Caco-2 (cell line): Measurements from ENCODE around the gene PGLYRP3. TPM values are rescaled to one million over a fixed set of nuclear protein-coding genes. Genes with fewer than 3 reads are reported as not detected.

ENCODE experiments used
- BruUV-seq: library from RNA; stranded (reverse); fragments of 400-500 nt; replicated peaks from 2 replicates; lab custom pipeline; 2021; lab: Mats Ljungman, UMichigan
- CTCF ChIA-PET: fragments of 300-600 bp; sonication (Branson Sonifier 250); formaldehyde crosslinking; loops from one replicate; lab custom pipeline; 2022; ENCODE audit warnings: antibody characterized with exemption; lab: Charles Lee
- POLR2A ChIA-PET: fragments of 300-600 bp; sonication (Branson Sonifier 250); formaldehyde crosslinking; loops from one replicate; lab custom pipeline; 2022; ENCODE audit warnings: antibody characterized with exemption; lab: Charles Lee
- DNase-seq, 2 experiments: peaks; one replicate each; pipeline versions ENCODE4 v3.0.0 to v3.0.0-alpha.2; 2020 to 2022
- H3K27me3 ChIP-seq: replicated peaks from 2 replicates; pipeline ENCODE4 v1.6.0; 2011; ENCODE audit warnings: low read length; ENCODE audit not compliant: control insufficient read depth, insufficient read depth
- H3K36me3 ChIP-seq: 2 replicates; pipeline ENCODE4 v1.5.1; 2011; ENCODE audit warnings: low read length; ENCODE audit not compliant: control insufficient read depth, insufficient read depth
- H3K4me1 ChIP-seq: fragments of 250-450 bp; sonication (Bioruptor Pico); 2 replicates; pipeline ENCODE4 v1.5.1; 2020; ENCODE audit warnings: mild to moderate bottlenecking
- H3K4me3 ChIP-seq: 2 replicates; pipeline ENCODE4 v1.5.1; 2011; ENCODE audit warnings: low read depth, mild to moderate bottlenecking, control low read depth, low read length
- H3K9me3 ChIP-seq: fragments of 250-450 bp; sonication (Bioruptor Pico); 2 replicates; pipeline ENCODE4 v1.5.1; 2020; ENCODE audit warnings: mild to moderate bottlenecking, moderate library complexity
- H3K27ac Mint-ChIP-seq: one replicate; pipeline ENCODE4 v1.8.0; 2022; ENCODE audit warnings: mixed read lengths; ENCODE audit not compliant: unreplicated experiment
- H3K27me3 Mint-ChIP-seq: one replicate; pipeline ENCODE4 v1.8.0; 2022; ENCODE audit warnings: mixed read lengths; ENCODE audit not compliant: insufficient read depth, unreplicated experiment
- H3K36me3 Mint-ChIP-seq: one replicate; pipeline ENCODE4 v1.8.0; 2022; ENCODE audit warnings: mild to moderate bottlenecking, mixed read lengths; ENCODE audit not compliant: insufficient read depth, unreplicated experiment
- H3K4me1 Mint-ChIP-seq: one replicate; pipeline ENCODE4 v1.8.0; 2022; ENCODE audit warnings: low read depth, mixed read lengths; ENCODE audit not compliant: unreplicated experiment
- H3K4me3 Mint-ChIP-seq: one replicate; pipeline ENCODE4 v1.8.0; 2022; ENCODE audit warnings: mild to moderate bottlenecking, moderate library complexity, mixed read lengths; ENCODE audit not compliant: unreplicated experiment
- H3K9me3 Mint-ChIP-seq: one replicate; pipeline ENCODE4 v1.8.0; 2022; ENCODE audit warnings: mixed read lengths; ENCODE audit not compliant: unreplicated experiment
- CTCF ChIP-seq, 2 experiments: fragments of 200-600 bp in 1 of 2; IDR thresholded peaks; 1 replicate in 1 of 2; 2 replicates in 1 of 2; pipeline versions ENCODE4 v1.5.1 to v1.8.0; 2011 to 2022; ENCODE audit warnings: antibody characterized with exemption in 1 of 2, control low read depth in 1 of 2, inconsistent platforms in 1 of 2, low read depth in 1 of 2, low read length in 1 of 2, mild to moderate bottlenecking in 1 of 2, moderate library complexity in 1 of 2; ENCODE audit not compliant: insufficient read depth in 1 of 2, severe bottlenecking in 1 of 2, unreplicated experiment in 1 of 2
- intact Hi-C: fragments of 100-400 bp; cut with micrococcal nuclease; formaldehyde crosslinking; loops from one replicate; pipeline ENCODE4 v1.10.0; 2022; ENCODE audit not compliant: unreplicated experiment
- total RNA-seq: library from RNA; stranded (reverse); gene quantifications from 2 replicates; pipeline ENCODE4 v1.2.3, GENCODE V29; 2022

Gene PGLYRP3
- total RNA-seq, 1 experiment from 2014 or later: not detected

- TF ChIP-seq CTCF (IDR thresholded peaks at IDR 0.05; ENCODE audit: insufficient read depth in 1 of 2, low read depth in 1 of 2, low read length in 1 of 2, severe bottlenecking in 1 of 2, unreplicated experiment in 1 of 2): no peak
- POLR2A ChIA-PET: no interaction called here
- no peaks in the 10 kb centered on the region for H3K27me3 ChIP-seq
These were observed 37.7 kb upstream of the PGLYRP3 start for GRCh38 chr1:153350321-153350957.

GRCh38 chr1:153349363-153350320, 36.9 kb upstream of the PGLYRP3 start:
- no peak for TF ChIP-seq CTCF (IDR thresholded peaks at IDR 0.05; ENCODE audit: insufficient read depth in 1 of 2, low read depth in 1 of 2, low read length in 1 of 2, severe bottlenecking in 1 of 2, unreplicated experiment in 1 of 2)
- Mint-ChIP-seq H3K27ac (no peak overlapping the region), H3K4me3 (no peak overlapping the region), H3K27me3 (peaks cover 9% of the 10 kb centered on the region), H3K4me1 (peaks cover under 1% of the 10 kb centered on the region), H3K9me3 (no peaks in the 10 kb centered on the region), H3K36me3 (no peaks in the 10 kb centered on the region)
- CTCF ChIA-PET: interaction anchor here (1.4 to 1.5 kb wide), 2 partner anchors 12 to 146 kb away, joined by 3 to 4 read pairs; no protein-coding TSS in a partner anchor
- no peak for DNase-seq
- intact Hi-C loops: loop anchor here (5.0 to 10.0 kb wide), 2 partner anchors 215 to 398 kb away; partner anchors contain the start of gene S100A2
- Histone ChIP-seq H3K4me1 (no peaks in the 10 kb centered on the region), H3K36me3 (no peaks in the 10 kb centered on the region), H3K27me3 (no peaks in the 10 kb centered on the region), H3K9me3 (no peaks in the 10 kb centered on the region), H3K4me3 (no peak overlapping the region)
- POLR2A ChIA-PET: no interaction called here
- no TSS peak for BruUV-seq

More at GRCh38 chr1:153350321-153350957, 37.7 kb upstream of the PGLYRP3 start:
- DNase-seq: no peak
- Mint-ChIP-seq H3K27ac (no peak overlapping the region), H3K4me1 (no peaks in the 10 kb centered on the region), H3K27me3 (peaks cover 9% of the 10 kb centered on the region), H3K36me3 (no peaks in the 10 kb centered on the region), H3K4me3 (no peak overlapping the region), H3K9me3 (no peaks in the 10 kb centered on the region)
- Histone ChIP-seq H3K4me1 (no peaks in the 10 kb centered on the region), H3K9me3 (no peaks in the 10 kb centered on the region), H3K4me3 (no peak overlapping the region), H3K36me3 (no peaks in the 10 kb centered on the region)
- intact Hi-C loops: loop anchor here (5.0 to 10.0 kb wide), 2 partner anchors 214 to 397 kb away; partner anchors contain the start of gene S100A2
- BruUV-seq: no TSS peak
- CTCF ChIA-PET: no interaction called here
